Bronchial epithelial cell (primary cell): ENCODE measurements around the gene KRR1. TPM values are rescaled to one million over a fixed set of nuclear protein-coding genes. Genes with fewer than 3 reads are reported as not detected.
"Not testable (repeated sequence)": the region's sequence is repeated elsewhere in the genome, so short reads cannot be mapped to it uniquely, and the experiment has no call there.

ENCODE experiments used
- DNase-seq: peaks from one replicate; pipeline ENCODE4 v3.0.0-alpha.2; 2010; ENCODE audit warnings: low read depth
- FAIRE-seq: peaks from 2 replicates; lab custom pipeline; 2011; peaks lifted over from hg19 to GRCh38; lab: Jason Lieb, UNC
- H3K27me3 ChIP-seq: 2 replicates; pipeline ENCODE4 v1.5.1; 2011; ENCODE audit warnings: low read length; ENCODE audit not compliant: control insufficient read depth, insufficient read depth
- H3K36me3 ChIP-seq: 2 replicates; pipeline ENCODE4 v1.5.1; 2011; ENCODE audit warnings: low read length; ENCODE audit not compliant: control insufficient read depth, insufficient read depth
- H3K4me3 ChIP-seq: 2 replicates; pipeline ENCODE4 v1.5.1; 2011; ENCODE audit warnings: mild to moderate bottlenecking, low read depth, low read length, control low read depth
- total RNA-seq: library from RNA; depleted of rRNA; stranded (reverse); fragments of >200 nt; gene quantifications from 2 replicates; pipeline ENCODE4 v1.2.1, GENCODE V29; 2014
- TF ChIP-seq, protein P1 (sequence below): IDR thresholded peaks from 2 replicates; pipeline ENCODE4 v1.5.1; 2011; ENCODE audit warnings: mild to moderate bottlenecking, moderate library complexity, low read length, control low read depth, inconsistent platforms; ENCODE audit not compliant: insufficient read depth, severe bottlenecking

The KRR1 gene
- total RNA-seq, 1 donor from 2014 or later: 30.8 TPM

DNA sequence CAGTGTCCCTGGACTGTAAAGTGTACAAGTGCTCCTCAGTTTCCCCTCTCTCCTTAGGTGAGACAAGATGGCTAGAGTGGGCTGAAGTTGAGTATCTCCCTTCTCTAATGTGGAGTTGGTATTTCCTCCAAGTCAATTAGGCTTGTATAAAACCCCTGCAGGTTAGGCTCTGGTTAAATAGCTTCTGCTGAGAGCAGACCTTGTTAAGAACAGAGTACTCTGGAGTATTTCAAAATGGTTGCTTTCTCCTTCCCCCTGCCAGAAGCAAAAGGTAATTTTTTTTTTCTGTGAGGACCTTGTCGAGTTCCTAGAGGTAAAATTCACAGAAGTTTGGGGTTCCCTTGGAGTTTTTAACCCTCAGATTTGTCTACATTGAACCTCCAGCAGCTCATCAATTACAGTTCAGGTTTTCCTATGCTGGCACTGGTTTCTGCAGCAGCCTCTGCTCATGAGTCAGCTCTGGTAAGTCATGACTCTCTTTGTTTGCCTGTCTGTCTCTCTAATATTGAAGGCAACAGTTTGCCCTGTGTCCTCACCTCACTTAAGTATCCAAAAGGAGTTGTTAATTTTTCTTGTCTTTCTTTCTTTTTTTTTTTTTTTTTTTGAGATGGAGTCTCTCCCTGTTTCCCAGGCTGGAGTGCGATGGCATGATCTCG lies 58.6 kb downstream of the KRR1 start:
- TF ChIP-seq, protein P1, sequence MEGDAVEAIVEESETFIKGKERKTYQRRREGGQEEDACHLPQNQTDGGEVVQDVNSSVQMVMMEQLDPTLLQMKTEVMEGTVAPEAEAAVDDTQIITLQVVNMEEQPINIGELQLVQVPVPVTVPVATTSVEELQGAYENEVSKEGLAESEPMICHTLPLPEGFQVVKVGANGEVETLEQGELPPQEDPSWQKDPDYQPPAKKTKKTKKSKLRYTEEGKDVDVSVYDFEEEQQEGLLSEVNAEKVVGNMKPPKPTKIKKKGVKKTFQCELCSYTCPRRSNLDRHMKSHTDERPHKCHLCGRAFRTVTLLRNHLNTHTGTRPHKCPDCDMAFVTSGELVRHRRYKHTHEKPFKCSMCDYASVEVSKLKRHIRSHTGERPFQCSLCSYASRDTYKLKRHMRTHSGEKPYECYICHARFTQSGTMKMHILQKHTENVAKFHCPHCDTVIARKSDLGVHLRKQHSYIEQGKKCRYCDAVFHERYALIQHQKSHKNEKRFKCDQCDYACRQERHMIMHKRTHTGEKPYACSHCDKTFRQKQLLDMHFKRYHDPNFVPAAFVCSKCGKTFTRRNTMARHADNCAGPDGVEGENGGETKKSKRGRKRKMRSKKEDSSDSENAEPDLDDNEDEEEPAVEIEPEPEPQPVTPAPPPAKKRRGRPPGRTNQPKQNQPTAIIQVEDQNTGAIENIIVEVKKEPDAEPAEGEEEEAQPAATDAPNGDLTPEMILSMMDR: no peak
- FAIRE-seq: no peak
- H3K4me3 ChIP-seq: no peak overlapping the region
- DNase-seq: peak; percentile 74
- H3K36me3 ChIP-seq: no peaks in the 10 kb centered on the region
- H3K27me3 ChIP-seq: no peaks in the 10 kb centered on the region

DNA sequence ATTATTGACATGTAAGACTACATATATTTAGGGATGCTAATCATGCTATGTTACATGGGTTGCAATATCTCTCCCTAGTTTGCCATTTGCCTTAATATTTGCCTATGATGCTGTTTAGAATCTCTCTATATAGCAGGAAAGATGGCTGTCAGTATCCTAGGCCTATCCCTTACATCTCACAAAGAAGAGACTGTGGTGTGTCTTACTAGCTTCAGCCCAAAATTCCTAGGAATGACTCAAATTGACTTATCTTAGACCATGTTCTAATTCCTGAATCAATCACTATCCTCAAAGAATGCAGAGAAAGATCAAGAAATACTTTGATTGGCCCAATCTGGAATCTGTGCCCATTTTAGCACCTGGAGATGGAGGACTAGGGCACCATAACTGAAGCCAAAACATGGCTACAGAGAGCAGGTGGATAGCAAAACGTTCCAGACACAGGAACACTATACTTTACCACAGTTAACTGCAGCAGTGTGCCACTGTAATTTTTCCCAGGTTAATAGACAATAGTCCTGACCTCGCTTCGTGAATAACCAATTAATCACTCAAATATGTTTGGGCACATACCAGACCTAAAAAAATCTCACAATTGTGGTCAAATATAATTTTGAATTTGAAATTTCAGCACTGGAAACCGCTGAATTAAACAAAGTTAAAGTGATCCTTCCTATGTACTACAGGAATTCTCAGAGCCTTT lies 63.6 kb downstream of the KRR1 start:
- Histone ChIP-seq H3K36me3 (no peaks in the 10 kb centered on the region), H3K4me3 (no peak overlapping the region), H3K27me3 (no peaks in the 10 kb centered on the region)
- DNase-seq: peak; percentile 68
- FAIRE-seq: no peak
- TF ChIP-seq, protein P1: no peak

- FAIRE-seq: no peak
- Histone ChIP-seq H3K27me3 (no peaks in the 10 kb centered on the region), H3K36me3 (no peaks in the 10 kb centered on the region), H3K4me3 (no peak overlapping the region)
- DNase-seq: peak; percentile 94
- TF ChIP-seq, protein P1: no peak
Observed at GRCh38 chr12:75446857-75447256, 64.6 kb downstream of the KRR1 start.

DNA sequence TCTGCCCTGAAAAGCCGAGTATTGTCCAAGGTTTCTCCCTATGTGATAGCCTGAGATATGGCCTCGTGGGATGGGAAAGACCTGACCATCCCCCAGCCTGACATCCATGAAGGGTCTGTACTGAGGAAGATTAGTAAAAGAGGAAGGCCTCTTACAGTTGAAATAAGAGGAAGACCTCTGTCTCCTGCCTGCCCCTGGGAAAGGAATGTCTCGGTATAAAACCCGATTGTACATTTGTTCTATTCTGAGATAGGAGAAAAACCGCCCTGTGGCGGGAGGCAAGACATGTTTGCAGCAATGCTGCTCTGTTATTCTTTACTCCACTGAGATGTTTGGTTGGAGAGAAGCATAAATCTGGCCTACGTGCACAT lies 66.3 kb downstream of the KRR1 start:
- FAIRE-seq, H3K4me3 ChIP-seq, H3K27me3 ChIP-seq: not testable (repeated sequence)

GRCh38 chr12:75444429-75445136 lies 66.8 kb downstream of the KRR1 start:
- peak; percentile 72 for DNase-seq
- TF ChIP-seq, protein P1: no peak
- no peak for FAIRE-seq
- Histone ChIP-seq H3K4me3 (no peak overlapping the region), H3K27me3 (no peaks in the 10 kb centered on the region), H3K36me3 (no peaks in the 10 kb centered on the region)

More for the DNA sequence above, 66.3 kb downstream of the KRR1 start:
- H3K36me3 ChIP-seq, DNase-seq: not testable (repeated sequence)

DNA sequence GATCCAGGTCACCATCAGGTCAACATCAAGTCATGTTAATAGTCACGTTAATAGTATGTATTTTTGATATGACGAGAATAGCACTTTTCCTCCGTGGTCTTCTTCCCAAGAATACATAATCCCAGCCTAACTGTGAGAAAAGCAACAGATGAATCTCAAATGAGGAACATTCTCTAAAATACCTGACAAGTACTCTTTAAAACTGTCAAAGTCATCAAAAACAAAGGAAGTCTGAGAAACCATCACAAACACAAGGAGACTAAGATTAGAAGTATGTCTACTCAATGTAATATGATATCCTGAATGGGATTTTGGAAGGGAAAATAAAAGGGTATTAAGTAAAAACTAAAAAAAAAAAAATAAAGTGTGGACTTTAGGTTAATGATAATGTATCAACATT lies 67.7 kb downstream of the KRR1 start:
- FAIRE-seq: no peak
- no peak for DNase-seq
- Histone ChIP-seq H3K36me3 (no peaks in the 10 kb centered on the region), H3K27me3 (no peaks in the 10 kb centered on the region), H3K4me3 (no peak overlapping the region)
- TF ChIP-seq, protein P1: no peak

GRCh38 chr12:75442454-75442853 lies 69.0 kb downstream of the KRR1 start:
- not testable (repeated sequence) for H3K36me3 ChIP-seq, FAIRE-seq, DNase-seq, H3K4me3 ChIP-seq, H3K27me3 ChIP-seq

- not testable (repeated sequence) for FAIRE-seq, H3K36me3 ChIP-seq, H3K4me3 ChIP-seq, H3K27me3 ChIP-seq, DNase-seq
Observed at GRCh38 chr12:75441687-75442449, 69.5 kb downstream of the KRR1 start.
